ENCODE data around the gene MAP4K4. TPM values are rescaled to one million over a fixed set of nuclear protein-coding genes. Genes with fewer than 3 reads are reported as not detected.

The MAP4K4 gene
- total RNA-seq, 4 donors from 2014 or later, result 40.0 to 85.5 (median 59.5) TPM

- H3K36me3 ChIP-seq, result peaks cover 0 to 30% of the 10 kb centered on the region in 2 donors
- ATAC-seq, result no peak
- DNase-seq, result no peak
- intact Hi-C loops (cut with DNase I; ENCODE audit: low total_unique reads), result loop anchor here (10.0 kb wide), 1 partner anchor 555 kb away; no protein-coding TSS in a partner anchor
- no peaks in the 10 kb centered on the region for H3K27me3 ChIP-seq
- in situ Hi-C loops (cut with MboI; ENCODE audit: low sequenced_read_pairs in 4 of 4), result no loop called here
- TF ChIP-seq CTCF (IDR thresholded peaks at IDR 0.05 in 4 of 5, conservative IDR thresholded peaks at IDR 0.05 in 1 of 5) (no peak), POLR2A (IDR thresholded peaks at IDR 0.05) (no peak)
- no peak overlapping the region for H3K4me3 ChIP-seq
- H3K9me3 ChIP-seq, result no peaks in the 10 kb centered on the region
- H3K4me1 ChIP-seq, result peaks cover 0 to 3% of the 10 kb centered on the region in 2 donors
- no peak overlapping the region for H3K27ac ChIP-seq
These were observed 192.1 kb downstream of the MAP4K4 start for GRCh38 chr2:101889460-101890098.

GRCh38 chr2:101892377-101892776 is 194.9 kb downstream of the MAP4K4 start:
- no peak for ATAC-seq
- Histone ChIP-seq H3K4me1 (peaks cover 0 to 3% of the 10 kb centered on the region in 2 donors), H3K27me3 (no peaks in the 10 kb centered on the region), H3K9me3 (no peaks in the 10 kb centered on the region), H3K36me3 (peaks cover 0 to 30% of the 10 kb centered on the region in 2 donors), H3K4me3 (no peak overlapping the region), H3K27ac (no peak overlapping the region)
- in situ Hi-C loops (cut with MboI; ENCODE audit: low sequenced_read_pairs in 4 of 4), result no loop called here
- TF ChIP-seq POLR2A (IDR thresholded peaks at IDR 0.05), result no peak
- TF ChIP-seq CTCF (IDR thresholded peaks at IDR 0.05 in 4 of 5, conservative IDR thresholded peaks at IDR 0.05 in 1 of 5), result no peak
- DNase-seq, result no peak
- intact Hi-C loops (cut with DNase I; ENCODE audit: low total_unique reads), result no loop called here

- intact Hi-C loops (cut with DNase I; ENCODE audit: low total_unique reads), result no loop called here
- DNase-seq, result no peak
- Histone ChIP-seq H3K9me3 (no peaks in the 10 kb centered on the region), H3K4me3 (no peak overlapping the region), H3K27ac (no peak overlapping the region), H3K27me3 (no peaks in the 10 kb centered on the region), H3K4me1 (peaks cover 0 to under 1% of the 10 kb centered on the region in 2 donors), H3K36me3 (peaks cover 0 to 30% of the 10 kb centered on the region in 2 donors)
- TF ChIP-seq CTCF (IDR thresholded peaks at IDR 0.05 in 4 of 5, conservative IDR thresholded peaks at IDR 0.05 in 1 of 5), result no peak
- no peak for TF ChIP-seq POLR2A (IDR thresholded peaks at IDR 0.05)
- in situ Hi-C loops (cut with MboI; ENCODE audit: low sequenced_read_pairs in 4 of 4), result no loop called here
- no peak for ATAC-seq
These were observed 196.3 kb downstream of the MAP4K4 start for GRCh38 chr2:101893681-101894381.

- TF ChIP-seq POLR2A (IDR thresholded peaks at IDR 0.05) (no peak), CTCF (IDR thresholded peaks at IDR 0.05 in 4 of 5, conservative IDR thresholded peaks at IDR 0.05 in 1 of 5) (no peak)
- ATAC-seq (no peak), DNase-seq (no peak)
- Histone ChIP-seq H3K36me3 (peaks cover 0 to 26% of the 10 kb centered on the region in 2 donors), H3K27ac (no peak overlapping the region), H3K9me3 (no peaks in the 10 kb centered on the region), H3K4me3 (no peak overlapping the region), H3K4me1 (no peaks in the 10 kb centered on the region), H3K27me3 (no peaks in the 10 kb centered on the region)
- in situ Hi-C loops (cut with MboI; ENCODE audit: low sequenced_read_pairs in 4 of 4), result no loop called here
- intact Hi-C loops (cut with DNase I; ENCODE audit: low total_unique reads), result no loop called here
These were observed 197.5 kb downstream of the MAP4K4 start for GRCh38 chr2:101895039-101895438.
